Activated naive CD8-positive, alpha-beta T cell treated with anti-CD3 and anti-CD28 coated beads for 36 hours (primary cell): ENCODE measurements around the gene FMC1. TPM values are rescaled to one million over a fixed set of nuclear protein-coding genes. Genes with fewer than 3 reads are reported as not detected.
"Not testable (repeated sequence)": the region's sequence is repeated elsewhere in the genome, so short reads cannot be mapped to it uniquely, and the experiment has no call there.

Experiments used
- DNase-seq: peaks from one replicate; pipeline ENCODE4 v3.0.0; 2021
- H3K27ac Mint-ChIP-seq: one replicate; pipeline ENCODE4 v1.8.0; 2022; ENCODE audit warnings: mild to moderate bottlenecking, moderate library complexity, mixed read lengths
- H3K27me3 Mint-ChIP-seq: one replicate; pipeline ENCODE4 v1.8.0; 2022; ENCODE audit warnings: mild to moderate bottlenecking, mixed read lengths
- H3K36me3 Mint-ChIP-seq: one replicate; pipeline ENCODE4 v1.8.0; 2021; ENCODE audit warnings: mild to moderate bottlenecking, mixed read lengths
- H3K4me1 Mint-ChIP-seq: one replicate; pipeline ENCODE4 v1.8.0; 2021; ENCODE audit warnings: mixed read lengths
- H3K4me3 Mint-ChIP-seq: one replicate; pipeline ENCODE4 v1.8.0; 2022; ENCODE audit warnings: mild to moderate bottlenecking, moderate library complexity, mixed read lengths
- H3K9me3 Mint-ChIP-seq: one replicate; pipeline ENCODE4 v1.8.0; 2022; ENCODE audit warnings: mixed read lengths
- total RNA-seq, 2 experiments: library from RNA; stranded (reverse); gene quantifications; one replicate each; pipeline ENCODE4 v1.2.3, GENCODE V29; 2021

The FMC1 gene
- total RNA-seq, 2 experiments from 2014 or later = 6.3 to 7.7 TPM

DNA sequence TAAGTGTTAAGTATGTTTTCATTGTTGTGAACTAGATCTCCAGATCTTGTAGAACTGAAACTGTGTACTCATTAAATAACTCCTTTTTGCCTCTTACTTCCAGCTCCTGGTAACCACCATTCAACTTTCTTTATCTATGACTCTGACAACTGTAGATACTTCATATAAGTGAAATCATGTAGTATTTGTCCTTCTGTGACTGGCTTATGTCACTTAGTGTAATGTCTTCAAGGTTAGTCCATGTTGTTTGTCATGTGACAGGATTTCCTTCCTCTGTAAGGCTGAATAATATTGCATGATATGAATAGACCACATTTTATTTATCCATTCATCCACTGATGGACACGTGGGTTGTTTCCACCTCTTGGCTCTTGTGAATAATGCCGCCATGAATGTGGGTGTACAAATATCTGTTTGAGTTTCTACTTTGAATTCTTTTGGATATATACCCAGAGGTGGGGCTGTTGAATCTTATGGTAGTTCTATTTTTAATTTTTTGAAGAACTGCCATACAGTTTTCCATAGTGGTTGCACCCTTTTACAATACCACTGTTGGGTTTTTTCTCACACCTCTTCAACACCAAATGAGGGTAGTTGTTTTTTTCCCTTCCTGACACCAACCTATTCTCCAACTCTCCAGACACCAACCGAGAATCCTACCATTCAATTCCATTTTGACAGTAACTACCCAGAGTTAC lies 10.7 kb upstream of the FMC1 start:
- H3K9me3 Mint-ChIP-seq = peaks cover 7% of the 10 kb centered on the region
- H3K27ac Mint-ChIP-seq = peak overlapping the region; percentile 66
- H3K4me1 Mint-ChIP-seq = peaks cover 9% of the 10 kb centered on the region
- no peaks in the 10 kb centered on the region for H3K27me3 Mint-ChIP-seq
- no peak overlapping the region for H3K4me3 Mint-ChIP-seq
- no peak for DNase-seq
- H3K36me3 Mint-ChIP-seq = no peaks in the 10 kb centered on the region

DNA sequence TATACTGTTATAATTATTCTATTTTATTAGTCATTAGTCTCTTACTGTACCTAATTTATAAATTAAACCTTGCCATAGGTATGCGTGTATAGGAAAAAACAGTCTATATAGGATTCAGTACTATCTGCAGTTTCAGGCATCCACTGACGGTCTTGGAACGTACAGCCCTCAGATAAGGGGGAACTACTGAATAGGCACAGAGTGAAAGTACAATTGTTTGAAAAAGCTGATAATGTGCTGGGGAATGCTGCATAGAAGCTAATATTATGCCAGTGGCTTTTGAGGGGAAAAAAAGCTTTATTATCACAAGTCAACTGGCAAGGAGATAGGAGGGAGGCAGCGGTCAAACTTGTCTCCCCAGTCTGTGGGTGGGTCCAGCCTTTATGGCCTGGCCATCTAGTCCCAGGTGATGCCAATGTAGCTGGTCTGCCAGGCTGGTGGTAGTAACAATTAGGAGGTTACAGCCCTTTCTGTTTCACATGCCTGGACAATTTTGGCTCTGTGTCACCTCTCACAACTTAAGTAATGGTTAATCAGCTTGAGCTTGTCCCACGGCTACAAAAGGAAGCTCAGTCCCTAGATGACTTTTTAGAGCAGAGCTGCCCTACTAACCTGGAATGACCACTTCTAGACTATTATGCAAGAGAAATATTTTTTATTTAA lies 8.3 kb upstream of the FMC1 start:
- no peaks in the 10 kb centered on the region for H3K27me3 Mint-ChIP-seq
- DNase-seq = no peak
- no peak overlapping the region for H3K4me3 Mint-ChIP-seq
- peaks cover 7% of the 10 kb centered on the region for H3K9me3 Mint-ChIP-seq
- no peak overlapping the region for H3K27ac Mint-ChIP-seq
- H3K36me3 Mint-ChIP-seq = no peaks in the 10 kb centered on the region
- peaks cover 9% of the 10 kb centered on the region for H3K4me1 Mint-ChIP-seq

DNA sequence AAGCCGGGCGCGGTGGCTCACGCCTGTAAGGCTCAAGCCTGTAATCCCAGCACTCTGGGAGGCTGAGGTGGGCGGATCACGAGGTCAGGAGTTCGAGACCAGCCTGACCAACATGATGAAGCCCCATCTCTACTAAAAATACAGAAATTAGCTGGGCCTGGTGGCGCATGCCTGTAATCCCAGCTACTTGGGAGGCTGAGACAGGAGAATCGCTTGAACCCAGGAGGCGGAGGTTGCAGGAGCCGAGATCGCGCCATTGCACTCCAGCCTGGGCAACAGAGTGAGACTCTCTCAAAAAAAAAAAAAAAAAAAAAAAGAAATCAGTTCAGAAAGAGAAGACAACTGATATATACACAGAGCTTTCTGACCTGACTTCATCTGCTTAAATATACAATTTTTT lies 7.7 kb upstream of the FMC1 start:
- H3K27me3 Mint-ChIP-seq, H3K27ac Mint-ChIP-seq, H3K36me3 Mint-ChIP-seq, H3K9me3 Mint-ChIP-seq, DNase-seq, H3K4me1 Mint-ChIP-seq, H3K4me3 Mint-ChIP-seq: not testable (repeated sequence)

DNA sequence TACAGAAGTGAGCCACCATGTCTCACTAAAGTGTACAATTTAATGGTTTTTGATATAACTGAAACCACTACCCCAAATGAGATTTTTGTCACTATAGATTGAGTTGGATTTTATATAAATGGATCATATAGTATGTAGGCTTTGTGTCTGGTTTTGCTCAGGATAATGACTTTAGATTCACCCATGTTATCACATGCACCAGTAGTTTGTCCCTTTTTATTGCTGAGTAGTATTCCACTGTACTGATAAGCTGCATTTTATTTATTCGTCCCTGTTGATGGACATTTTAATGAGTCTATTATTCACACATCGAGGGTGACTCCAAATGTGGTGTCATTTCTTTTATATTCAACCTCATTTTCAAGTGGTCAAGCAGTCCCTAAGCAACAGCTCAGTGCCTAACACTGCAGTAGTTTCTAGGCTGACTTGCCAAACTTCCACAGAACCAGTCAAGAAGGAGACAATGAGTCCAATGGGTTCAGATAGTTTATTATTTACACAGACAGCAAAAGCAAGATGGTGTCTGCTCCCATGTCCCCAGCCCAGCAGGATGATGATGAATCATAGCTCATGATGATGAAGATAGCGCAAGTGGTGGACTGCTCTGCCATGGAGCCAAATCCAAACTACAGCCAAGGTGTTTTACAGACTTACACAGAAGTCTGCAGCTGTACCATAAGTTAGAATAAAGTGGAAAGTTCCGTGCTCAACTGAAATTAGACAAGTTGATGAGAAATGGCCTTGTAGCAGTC lies 6.6 kb upstream of the FMC1 start:
- DNase-seq = no peak
- H3K9me3 Mint-ChIP-seq = peaks cover 12% of the 10 kb centered on the region
- peaks cover 5% of the 10 kb centered on the region for H3K36me3 Mint-ChIP-seq
- no peak overlapping the region for H3K4me3 Mint-ChIP-seq
- H3K27me3 Mint-ChIP-seq = no peaks in the 10 kb centered on the region
- H3K4me1 Mint-ChIP-seq = peaks cover 11% of the 10 kb centered on the region
- H3K27ac Mint-ChIP-seq = no peak overlapping the region

DNA sequence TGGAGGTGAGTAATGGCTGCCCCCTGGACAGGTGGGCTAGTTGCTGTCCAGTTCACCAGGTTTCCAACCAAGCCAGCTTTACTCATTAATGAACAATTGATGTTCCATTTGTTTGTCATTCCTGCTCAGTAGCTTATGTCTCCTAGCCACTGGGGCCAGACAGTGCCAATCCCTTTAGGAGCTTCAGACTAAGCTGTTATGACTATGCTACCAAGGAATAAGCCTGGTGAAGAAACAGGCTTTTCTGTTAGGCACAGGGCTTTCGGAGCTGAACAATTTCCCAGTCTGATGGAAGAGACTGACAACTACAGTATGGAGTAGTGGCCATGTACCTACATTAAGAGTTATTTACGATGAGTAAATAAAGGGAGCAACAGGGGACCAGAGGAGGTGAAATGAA lies 2.1 kb upstream of the FMC1 start:
- peaks cover 17% of the 10 kb centered on the region for H3K36me3 Mint-ChIP-seq

DNA sequence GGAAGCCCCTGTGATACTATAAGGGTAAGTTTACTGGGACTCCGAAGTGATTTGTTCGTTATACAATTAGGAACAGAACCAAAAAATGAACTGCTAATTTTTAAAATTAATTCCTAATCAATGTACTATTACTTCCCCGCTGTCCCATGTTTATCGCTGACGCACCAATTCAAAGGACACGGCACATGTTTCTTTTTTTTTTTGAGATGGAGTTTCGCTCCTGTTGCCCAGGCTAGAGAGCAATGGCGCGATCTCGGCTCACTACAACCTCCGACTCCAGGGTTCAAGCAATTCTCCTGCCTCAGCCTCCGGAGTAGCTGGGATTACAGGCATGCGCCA lies 1.5 kb upstream of the FMC1 start:
- H3K36me3 Mint-ChIP-seq = peaks cover 21% of the 10 kb centered on the region

More for the DNA sequence above, 2.1 kb upstream of the FMC1 start:
- no peak for DNase-seq
- Mint-ChIP-seq H3K9me3 (peaks cover 10% of the 10 kb centered on the region), H3K27ac (peak overlapping the region; percentile 99), H3K4me1 (peaks cover 19% of the 10 kb centered on the region), H3K4me3 (peak overlapping the region; percentile 91), H3K27me3 (peaks cover 7% of the 10 kb centered on the region)

DNA sequence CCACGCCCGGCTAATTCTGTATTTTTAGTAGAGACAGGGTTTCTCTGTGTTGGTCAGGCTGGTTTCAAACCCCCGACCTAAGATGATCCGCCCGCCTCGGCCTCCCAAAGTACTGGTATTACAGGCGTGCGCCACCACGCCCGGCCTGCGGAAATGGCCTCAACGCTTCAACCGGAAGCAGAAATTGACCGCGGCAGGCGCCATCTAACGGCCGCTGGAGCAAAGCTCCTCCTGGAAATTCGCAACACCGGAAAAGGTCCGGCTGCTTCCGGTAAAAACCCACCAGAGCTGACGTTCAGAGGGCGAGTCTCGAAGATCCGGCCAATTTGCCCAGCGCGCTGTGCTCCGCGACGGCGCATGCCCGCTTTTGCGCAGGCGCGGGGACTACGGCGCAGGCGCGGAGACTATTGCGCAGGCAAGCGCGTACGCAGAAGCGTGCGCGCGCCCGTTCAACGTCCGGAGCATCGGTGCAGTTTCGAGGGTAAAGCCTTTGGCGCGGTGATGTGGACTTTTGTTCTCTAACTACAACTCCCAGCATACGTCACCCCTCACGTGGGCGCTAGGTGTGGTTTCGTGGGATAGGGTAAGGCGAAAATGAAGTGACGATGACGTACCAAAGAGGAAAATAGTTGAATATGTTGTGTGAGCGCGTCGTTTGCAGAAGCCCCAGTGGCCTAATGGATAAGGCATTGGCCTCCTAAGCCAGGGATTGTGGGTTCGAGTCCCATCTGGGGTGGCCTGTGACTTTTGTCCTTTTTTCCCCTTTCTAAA lies 915 bp upstream of the FMC1 start:
- Mint-ChIP-seq H3K9me3 (peaks cover 10% of the 10 kb centered on the region), H3K4me3 (peak overlapping the region; percentile 91), H3K4me1 (peaks cover 22% of the 10 kb centered on the region), H3K27me3 (peaks cover 7% of the 10 kb centered on the region), H3K27ac (peak overlapping the region; percentile 99), H3K36me3 (peaks cover 22% of the 10 kb centered on the region)
- DNase-seq = peak; percentile 97

More for the DNA sequence above, 1.5 kb upstream of the FMC1 start:
- H3K4me1 Mint-ChIP-seq = peaks cover 21% of the 10 kb centered on the region
- peak overlapping the region; percentile 91 for H3K4me3 Mint-ChIP-seq
- no peak for DNase-seq
- H3K27ac Mint-ChIP-seq = peak overlapping the region; percentile 99
- H3K27me3 Mint-ChIP-seq = peaks cover 7% of the 10 kb centered on the region
- peaks cover 10% of the 10 kb centered on the region for H3K9me3 Mint-ChIP-seq

DNA sequence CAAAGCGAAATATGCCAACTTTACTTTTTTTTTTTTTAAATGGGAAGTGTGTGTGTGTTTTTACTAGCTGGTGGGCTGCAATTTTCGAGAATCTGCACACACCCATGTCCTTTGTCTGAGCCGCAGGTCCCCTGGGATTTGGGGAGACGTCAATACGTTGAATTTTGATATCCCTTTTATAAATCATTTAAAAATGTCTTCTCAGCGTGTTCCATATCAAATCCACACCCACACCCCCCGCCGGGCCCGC lies 404 bp upstream of the FMC1 start:
- Mint-ChIP-seq H3K4me3 (peak overlapping the region; percentile 91), H3K27me3 (peaks cover 7% of the 10 kb centered on the region), H3K9me3 (peaks cover 10% of the 10 kb centered on the region), H3K36me3 (peaks cover 22% of the 10 kb centered on the region), H3K27ac (peak overlapping the region; percentile 99), H3K4me1 (peaks cover 24% of the 10 kb centered on the region)
- DNase-seq = no peak

DNA sequence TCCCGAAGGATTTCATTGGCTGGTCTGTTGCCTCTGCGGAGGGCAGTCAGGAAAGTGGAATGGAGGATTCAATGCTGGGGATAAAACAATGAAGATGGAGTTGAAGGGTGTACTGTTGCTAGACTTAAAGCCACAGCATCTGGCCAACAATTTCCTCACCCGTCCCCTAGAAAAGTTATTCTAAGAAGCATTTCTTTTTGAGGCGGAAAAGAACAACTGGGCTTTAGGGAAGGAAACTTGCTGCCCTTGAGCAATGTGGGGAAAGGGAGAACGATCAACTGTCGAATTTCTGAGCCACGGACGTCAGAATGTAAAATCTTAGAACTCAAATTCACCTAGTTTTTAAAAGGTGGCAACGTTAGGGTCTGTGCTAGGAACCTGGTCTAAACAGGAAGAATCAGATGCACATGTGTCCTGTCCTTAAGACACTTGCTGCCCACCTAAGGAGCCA lies 664 bp downstream of the FMC1 start:
- Mint-ChIP-seq H3K27me3 (peaks cover 7% of the 10 kb centered on the region), H3K27ac (peak overlapping the region; percentile 99), H3K36me3 (peaks cover 25% of the 10 kb centered on the region), H3K9me3 (peaks cover 10% of the 10 kb centered on the region), H3K4me3 (peak overlapping the region; percentile 91), H3K4me1 (peaks cover 26% of the 10 kb centered on the region)
- DNase-seq = no peak

DNA sequence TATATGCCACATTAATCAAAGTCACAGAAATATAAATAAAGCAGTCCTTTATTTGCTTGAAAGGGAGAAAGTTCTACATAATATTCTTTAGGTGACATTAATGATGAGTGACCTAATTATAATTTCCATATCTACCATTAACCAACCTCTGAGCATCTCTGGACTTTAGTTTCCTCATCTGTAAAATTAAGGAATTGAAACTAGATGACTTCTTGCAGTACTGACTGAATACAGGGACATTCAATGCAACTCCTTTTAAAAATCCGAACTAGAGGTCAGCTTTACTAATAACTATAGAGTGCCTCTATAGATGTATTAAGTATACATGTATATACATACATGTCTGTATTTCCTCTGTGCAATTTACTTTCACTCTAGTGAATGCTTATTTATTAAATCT lies 3.9 kb downstream of the FMC1 start:
- peaks cover 24% of the 10 kb centered on the region for H3K4me1 Mint-ChIP-seq
- no peak overlapping the region for H3K27ac Mint-ChIP-seq
- peaks cover 2% of the 10 kb centered on the region for H3K9me3 Mint-ChIP-seq
- no peak overlapping the region for H3K4me3 Mint-ChIP-seq
- peaks cover 26% of the 10 kb centered on the region for H3K36me3 Mint-ChIP-seq
- no peak for DNase-seq
- H3K27me3 Mint-ChIP-seq = peaks cover 7% of the 10 kb centered on the region

DNA sequence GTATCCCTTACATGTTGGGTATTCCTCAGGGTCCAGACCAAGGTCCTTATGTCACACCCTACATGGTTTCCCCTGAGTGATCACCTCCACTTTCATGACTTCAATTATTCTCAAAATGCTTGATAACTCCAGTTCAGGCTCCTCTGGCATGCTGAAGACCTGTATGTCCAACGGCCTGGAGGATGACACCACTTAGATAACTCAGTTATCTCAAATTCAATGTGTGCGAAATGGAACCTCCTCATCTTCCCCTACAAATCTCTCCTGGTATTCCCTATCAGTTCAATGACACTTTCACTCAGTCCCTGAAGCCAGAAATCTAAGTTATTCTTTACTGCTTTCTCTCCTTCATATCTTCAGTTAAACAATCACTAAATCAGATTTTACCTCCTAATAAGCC lies 9.9 kb downstream of the FMC1 start:
- Mint-ChIP-seq H3K36me3 (peaks cover 24% of the 10 kb centered on the region), H3K27me3 (no peaks in the 10 kb centered on the region)

DNA sequence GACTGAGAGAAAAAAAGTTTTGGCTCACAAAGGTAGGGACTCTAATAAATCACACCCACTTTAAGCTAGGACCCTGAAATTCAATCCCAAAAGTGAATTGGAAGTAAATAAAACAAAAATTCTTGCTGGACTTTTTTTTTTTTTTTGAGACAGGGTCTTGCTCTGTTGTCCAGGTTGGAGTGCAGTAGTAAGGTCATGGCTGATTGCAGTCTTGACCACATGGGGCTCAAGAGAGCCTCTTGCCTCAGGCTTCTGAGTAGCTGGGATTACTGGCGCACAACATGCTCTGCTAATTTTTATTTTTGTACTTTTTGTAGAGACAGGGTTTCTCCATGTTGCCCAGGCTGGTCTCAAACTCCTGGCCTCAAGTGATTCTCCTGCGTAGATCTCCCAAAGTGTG lies 13.6 kb downstream of the FMC1 start:
- Mint-ChIP-seq H3K9me3 (no peaks in the 10 kb centered on the region), H3K36me3 (peaks cover 32% of the 10 kb centered on the region), H3K4me3 (no peak overlapping the region), H3K27ac (no peak overlapping the region), H3K4me1 (peaks cover 10% of the 10 kb centered on the region), H3K27me3 (no peaks in the 10 kb centered on the region)
- no peak for DNase-seq

More for the DNA sequence above, 9.9 kb downstream of the FMC1 start:
- DNase-seq = no peak
- H3K4me1 Mint-ChIP-seq = peaks cover 3% of the 10 kb centered on the region
- no peaks in the 10 kb centered on the region for H3K9me3 Mint-ChIP-seq
- no peak overlapping the region for H3K4me3 Mint-ChIP-seq
- no peak overlapping the region for H3K27ac Mint-ChIP-seq

DNA sequence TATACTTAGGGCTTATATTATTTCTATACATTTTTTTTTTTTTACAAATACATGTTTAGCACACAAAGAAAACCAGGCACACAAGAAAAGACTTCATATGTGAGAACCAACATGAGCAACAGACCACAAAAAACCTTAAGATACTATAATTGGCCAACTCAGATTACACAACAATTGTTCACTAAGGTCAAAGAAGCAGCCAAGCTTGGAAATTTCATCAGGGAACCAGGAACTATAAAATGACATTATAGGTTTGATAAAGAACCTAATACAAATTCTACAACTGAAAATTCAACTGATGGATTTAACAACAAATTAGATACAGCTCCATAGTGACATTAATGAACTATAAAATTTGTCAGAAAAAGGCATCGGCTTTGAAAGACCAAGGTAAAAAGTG lies 14.2 kb downstream of the FMC1 start:
- Mint-ChIP-seq H3K27ac (no peak overlapping the region), H3K27me3 (no peaks in the 10 kb centered on the region), H3K4me1 (peaks cover 10% of the 10 kb centered on the region), H3K4me3 (no peak overlapping the region), H3K9me3 (no peaks in the 10 kb centered on the region), H3K36me3 (peaks cover 30% of the 10 kb centered on the region)
- no peak for DNase-seq

DNA sequence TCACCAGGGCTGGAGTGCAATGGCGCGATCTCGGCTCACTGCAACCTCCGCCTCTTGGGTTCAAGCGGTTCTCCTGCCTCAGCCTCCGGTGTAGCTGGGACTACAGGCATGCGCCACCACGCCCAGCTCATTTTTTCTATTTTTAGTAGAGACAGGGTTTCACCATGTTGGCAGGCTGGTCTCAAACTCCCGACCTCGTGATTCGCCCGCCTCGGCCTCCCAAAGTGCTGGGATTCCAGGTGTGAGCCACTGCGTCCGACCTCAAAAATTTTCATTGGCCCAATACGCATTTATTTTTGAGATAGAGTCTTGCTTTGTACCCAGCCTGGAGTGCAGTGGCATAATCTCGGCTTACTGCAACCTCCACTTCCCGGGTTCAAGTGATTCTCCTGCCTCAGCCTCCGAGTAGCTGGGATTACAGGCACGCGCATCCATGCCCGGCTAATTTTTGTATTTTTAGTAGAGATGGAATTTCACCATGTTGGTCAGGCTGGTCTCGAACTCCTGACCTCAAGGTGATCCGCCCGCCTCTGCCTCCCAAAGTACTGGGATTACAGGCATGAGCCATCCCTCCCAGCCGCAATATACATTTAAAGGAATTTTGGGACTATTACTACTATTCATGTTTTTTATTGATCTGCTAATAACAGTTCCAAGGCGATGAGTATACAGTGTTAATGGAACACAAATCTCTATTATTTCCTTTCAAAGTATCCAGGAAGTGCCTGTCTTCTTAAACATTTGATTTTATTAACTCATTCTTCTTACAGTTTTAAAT lies 16.8 kb downstream of the FMC1 start:
- Mint-ChIP-seq H3K27ac (peak overlapping the region; percentile 99), H3K4me1 (peaks cover 22% of the 10 kb centered on the region)
- not testable (repeated sequence) for DNase-seq

More for the DNA sequence above, 16.8 kb downstream of the FMC1 start:
- H3K4me3 Mint-ChIP-seq = peak overlapping the region; percentile 97
- H3K9me3 Mint-ChIP-seq, H3K27me3 Mint-ChIP-seq: not testable (repeated sequence)
- H3K36me3 Mint-ChIP-seq = peaks cover 42% of the 10 kb centered on the region
